GM23248 (cell line): Measurements from ENCODE around the gene LOXHD1. TPM values are rescaled to one million over a fixed set of nuclear protein-coding genes. Genes with fewer than 3 reads are reported as not detected.

Experiments used
- DNase-seq: peaks from one replicate; pipeline ENCODE4 v3.0.0-alpha.2; 2015
- H2AFZ ChIP-seq: fragments of 200-600 bp; sonication (generic); 2 replicates; pipeline ENCODE4 v1.6.1; 2016; ENCODE audit warnings: antibody characterized with exemption
- H3F3A ChIP-seq: fragments of 200-600 bp; sonication (generic); 2 replicates; pipeline ENCODE4 v1.6.1; 2016; ENCODE audit warnings: mild to moderate bottlenecking, antibody characterized with exemption, mixed run types; ENCODE audit not compliant: insufficient read depth
- H3K27ac ChIP-seq: fragments of 200-600 bp; sonication (generic); 2 replicates; pipeline ENCODE4 v1.5.1; 2016; ENCODE audit warnings: mild to moderate bottlenecking
- H3K27me3 ChIP-seq: fragments of 200-600 bp; sonication (generic); replicated peaks from 2 replicates; pipeline ENCODE4 v1.6.1; 2016; ENCODE audit warnings: mild to moderate bottlenecking; ENCODE audit not compliant: insufficient read depth
- H3K36me3 ChIP-seq: fragments of 200-600 bp; sonication (generic); 2 replicates; pipeline ENCODE4 v1.6.1; 2016; ENCODE audit warnings: low read depth, mild to moderate bottlenecking
- H3K4me1 ChIP-seq: fragments of 200-600 bp; sonication (generic); 2 replicates; pipeline ENCODE4 v1.6.1; 2016; ENCODE audit warnings: mild to moderate bottlenecking; ENCODE audit not compliant: insufficient read depth
- H3K4me2 ChIP-seq: fragments of 200-600 bp; sonication (generic); one replicate; pipeline ENCODE4 v1.6.1; 2016; ENCODE audit warnings: mild to moderate bottlenecking; ENCODE audit not compliant: unreplicated experiment
- H3K4me3 ChIP-seq: fragments of 200-600 bp; sonication (generic); 2 replicates; pipeline ENCODE4 v1.5.1; 2016; ENCODE audit warnings: mild to moderate bottlenecking
- H3K79me2 ChIP-seq: fragments of 200-600 bp; sonication (generic); 2 replicates; pipeline ENCODE4 v1.6.1; 2016; ENCODE audit warnings: mild to moderate bottlenecking; ENCODE audit not compliant: insufficient read depth
- H3K9ac ChIP-seq: fragments of 200-600 bp; sonication (generic); 2 replicates; pipeline ENCODE4 v1.6.1; 2016; ENCODE audit warnings: mild to moderate bottlenecking
- H3K9me2 ChIP-seq: fragments of 200-600 bp; sonication (generic); 2 replicates; pipeline ENCODE4 v1.6.1; 2016; ENCODE audit warnings: mixed run types, mild to moderate bottlenecking, moderate library complexity; ENCODE audit not compliant: insufficient read depth
- H3K9me3 ChIP-seq: fragments of 200-600 bp; sonication (generic); one replicate; pipeline ENCODE4 v1.6.1; 2017; ENCODE audit warnings: low read depth
- H4K20me1 ChIP-seq: fragments of 200-600 bp; sonication (generic); 2 replicates; pipeline ENCODE4 v1.6.0; 2016; ENCODE audit not compliant: insufficient read depth
- EZH2 ChIP-seq: fragments of 200-600 bp; sonication (generic); IDR thresholded peaks from 2 replicates; pipeline ENCODE4 v1.6.1; 2018; ENCODE audit warnings: antibody characterized with exemption, mild to moderate bottlenecking; ENCODE audit not compliant: insufficient read depth, poor library complexity, severe bottlenecking
- EZH2phosphoT487 ChIP-seq: fragments of 200-600 bp; sonication (generic); IDR thresholded peaks from 2 replicates; pipeline ENCODE4 v1.6.1; 2018; ENCODE audit warnings: antibody characterized with exemption, moderate library complexity, mild to moderate bottlenecking, low read depth; ENCODE audit not compliant: insufficient read depth
- WGBS, 2 experiments: methylation state at CpG; one replicate each; pipeline ENCODE4 v1.1.6; 2015 to 2017; ENCODE audit warnings: low lambda C conversion rate in 2 of 2, low coverage in 1 of 2; ENCODE audit errors: missing lambda C conversion rate in 2 of 2; 5-methylcytosine and 5-hydroxymethylcytosine counted together
- in situ Hi-C: fragments of 300-500 bp; cut with MboI; formaldehyde crosslinking; loops from 2 replicates; pipeline ENCODE4 v1.15.0; 2020
- polyA plus RNA-seq: library from polyadenylated mRNA; unstranded; fragments of >200 nt; fragmentation: Nextera tagmentation; extraction: Ambion mirVana; gene quantifications from 2 replicates; pipeline ENCODE4 v1.2.1, GENCODE V29; 2016
- total RNA-seq: library from RNA; depleted of rRNA; stranded (reverse); fragments of >200 nt; shearing (Covaris generic); gene quantifications from 2 replicates; pipeline ENCODE4 v1.2.3, GENCODE V29; 2014

Gene LOXHD1
- total and polyA plus RNA-seq, 2 experiments from 2014 or later: not detected

DNA sequence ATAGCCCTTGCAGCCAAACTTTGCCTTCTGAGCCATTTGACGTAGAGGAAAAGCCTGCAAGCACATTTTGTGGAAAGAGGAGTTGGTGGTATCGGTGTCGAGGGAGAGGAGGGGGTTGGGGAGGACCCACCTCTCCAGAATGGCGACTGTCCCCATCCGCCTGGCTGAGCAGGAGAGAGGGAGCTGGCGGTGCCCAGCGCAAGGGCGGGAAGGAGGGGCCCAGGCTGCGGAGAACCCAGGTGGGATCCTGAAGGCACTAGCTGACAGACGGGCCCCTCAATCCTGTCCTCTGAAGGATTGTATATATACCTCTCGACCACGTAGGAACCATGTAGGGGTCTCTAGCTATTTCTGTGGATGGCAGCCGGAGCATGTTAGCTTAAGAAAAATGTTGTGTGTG lies 200.3 kb downstream of the LOXHD1 start:
- no peaks in the 10 kb centered on the region for H3K79me2 ChIP-seq
- no peak overlapping the region for H3K27ac ChIP-seq
- no peaks in the 10 kb centered on the region for H3F3A ChIP-seq
- no peak for DNase-seq
- peaks cover 6% of the 10 kb centered on the region; the same call in 1 of the 2 replicates for H3K27me3 ChIP-seq
- 65 to 67% methylated on average over 13 of the region's 13 CpGs for WGBS, 2 experiments
- H4K20me1 ChIP-seq: no peaks in the 10 kb centered on the region
- H3K9ac ChIP-seq: no peak overlapping the region
- H3K9me2 ChIP-seq: no peaks in the 10 kb centered on the region
- no peak overlapping the region for H3K4me2 ChIP-seq
- no peaks in the 10 kb centered on the region for H3K36me3 ChIP-seq
- no peak for TF ChIP-seq EZH2
- no peak for TF ChIP-seq EZH2phosphoT487
- no peak overlapping the region for H3K4me3 ChIP-seq
- H3K9me3 ChIP-seq: peaks cover under 1% of the 10 kb centered on the region
- no peak overlapping the region for H2AFZ ChIP-seq
- H3K4me1 ChIP-seq: no peaks in the 10 kb centered on the region
- in situ Hi-C loops: no loop called here

DNA sequence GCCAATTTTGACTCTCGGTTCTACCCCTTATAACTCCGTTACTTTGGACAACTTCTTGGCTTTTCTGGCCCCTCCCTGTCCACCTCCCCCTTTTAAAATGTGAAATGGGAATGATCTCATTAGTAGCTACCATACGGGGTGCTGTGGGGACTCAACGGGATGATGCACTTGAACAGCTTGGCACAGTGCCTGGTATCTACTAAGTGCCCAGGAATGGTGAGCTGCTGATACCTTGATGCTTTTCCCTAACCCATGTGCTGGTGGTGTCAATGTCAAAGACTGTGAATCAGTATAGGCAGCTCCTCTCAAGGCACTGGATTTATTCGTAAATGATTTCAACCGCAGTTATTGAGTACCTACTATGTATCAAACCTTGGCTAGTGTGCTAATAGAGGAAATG lies 204.2 kb downstream of the LOXHD1 start:
- WGBS, 2 experiments: 58 to 70% methylated on average over 6 of the region's 6 CpGs
- peaks cover 3% of the 10 kb centered on the region for H3K9me3 ChIP-seq
- no peak overlapping the region for H3K4me2 ChIP-seq
- H3K9me2 ChIP-seq: no peaks in the 10 kb centered on the region
- H3K79me2 ChIP-seq: no peaks in the 10 kb centered on the region
- no peak overlapping the region for H3K4me3 ChIP-seq
- DNase-seq: peak; percentile 27
- in situ Hi-C loops: no loop called here
- H3F3A ChIP-seq: no peaks in the 10 kb centered on the region
- no peak overlapping the region for H2AFZ ChIP-seq
- H4K20me1 ChIP-seq: no peaks in the 10 kb centered on the region
- no peaks in the 10 kb centered on the region for H3K27me3 ChIP-seq
- no peak overlapping the region for H3K9ac ChIP-seq
- H3K27ac ChIP-seq: no peak overlapping the region
- TF ChIP-seq EZH2 (no peak), EZH2phosphoT487 (no peak)
- no peaks in the 10 kb centered on the region for H3K36me3 ChIP-seq
- no peaks in the 10 kb centered on the region for H3K4me1 ChIP-seq

- Histone ChIP-seq H3K36me3 (no peaks in the 10 kb centered on the region), H3K27me3 (peaks cover 8% of the 10 kb centered on the region; the same call in 1 of the 2 replicates), H3K4me1 (no peaks in the 10 kb centered on the region), H3K9me2 (no peaks in the 10 kb centered on the region), H3K4me2 (no peak overlapping the region), H3K79me2 (no peaks in the 10 kb centered on the region), H3F3A (no peaks in the 10 kb centered on the region), H3K9me3 (peaks cover 3% of the 10 kb centered on the region), H3K27ac (no peak overlapping the region), H3K4me3 (no peak overlapping the region), H2AFZ (no peak overlapping the region), H4K20me1 (no peaks in the 10 kb centered on the region), H3K9ac (no peak overlapping the region)
- WGBS, 2 experiments: 5 to 11% methylated on average over 1 of the region's 1 CpG
- TF ChIP-seq EZH2phosphoT487 (no peak), EZH2 (no peak)
- in situ Hi-C loops: no loop called here
- DNase-seq: no peak
Measured at GRCh38 chr18:46449499-46449898, 207.5 kb downstream of the LOXHD1 start.

- Histone ChIP-seq H3K79me2 (no peaks in the 10 kb centered on the region), H4K20me1 (no peaks in the 10 kb centered on the region), H3K9me2 (no peaks in the 10 kb centered on the region), H3K4me2 (no peak overlapping the region), H3K36me3 (no peaks in the 10 kb centered on the region), H3K9me3 (peaks cover 3% of the 10 kb centered on the region), H3K9ac (no peak overlapping the region), H3K27ac (no peak overlapping the region), H3K4me1 (no peaks in the 10 kb centered on the region), H3F3A (no peaks in the 10 kb centered on the region), H2AFZ (no peak overlapping the region), H3K27me3 (peaks cover 8% of the 10 kb centered on the region; the same call in 1 of the 2 replicates), H3K4me3 (no peak overlapping the region)
- TF ChIP-seq EZH2phosphoT487: no peak
- TF ChIP-seq EZH2: no peak
- peak; percentile 17 for DNase-seq
- 20 to 25% methylated on average over 2 of the region's 2 CpGs for WGBS, 2 experiments
- in situ Hi-C loops: no loop called here
Measured at GRCh38 chr18:46449033-46449432, 208.0 kb downstream of the LOXHD1 start.

DNA sequence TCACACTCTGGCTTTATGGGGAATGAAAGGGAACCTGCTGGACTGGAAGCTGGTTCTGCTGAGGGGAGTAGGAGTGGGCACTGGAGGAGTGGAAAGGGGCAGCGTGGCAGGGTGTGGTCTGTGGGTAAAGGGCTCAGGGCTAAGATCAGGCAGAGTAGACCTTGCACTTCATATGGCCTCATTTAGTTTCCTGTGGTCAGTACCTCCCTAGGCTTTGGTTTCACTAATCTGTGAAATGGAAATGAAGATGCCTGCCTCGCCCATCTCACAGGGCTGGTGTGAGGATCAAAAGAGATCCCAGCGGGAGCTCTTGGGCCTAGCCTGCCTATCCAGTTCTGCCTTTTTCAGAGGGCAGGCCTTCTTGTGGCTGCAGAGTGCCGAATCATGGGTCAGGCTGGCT lies 208.7 kb downstream of the LOXHD1 start:
- Histone ChIP-seq H3K36me3 (no peaks in the 10 kb centered on the region), H3K9me2 (no peaks in the 10 kb centered on the region), H3K27me3 (peaks cover 8% of the 10 kb centered on the region; the same call in 1 of the 2 replicates), H3F3A (no peaks in the 10 kb centered on the region), H3K4me3 (no peak overlapping the region), H2AFZ (no peak overlapping the region), H3K27ac (no peak overlapping the region), H3K79me2 (no peaks in the 10 kb centered on the region), H3K9me3 (peaks cover 3% of the 10 kb centered on the region), H3K4me1 (no peaks in the 10 kb centered on the region), H4K20me1 (no peaks in the 10 kb centered on the region), H3K4me2 (no peak overlapping the region), H3K9ac (no peak overlapping the region)
- in situ Hi-C loops: no loop called here
- no peak for TF ChIP-seq EZH2phosphoT487
- TF ChIP-seq EZH2: no peak
- WGBS, 2 experiments: 7 to 10% methylated on average over 4 of the region's 4 CpGs
- no peak for DNase-seq
